NOMO-1 treated with DMSO at 0.1 percent for 48 hours (cell line): ENCODE data around the gene CARD14.
"Not testable (repeated sequence)": the region's sequence is repeated elsewhere in the genome, so short reads cannot be mapped to it uniquely, and the experiment has no call there.

Experiments
- DNase-seq: peaks from one replicate; lab custom pipeline; 2025; ENCODE audit not compliant: unreplicated experiment; lab: John Stamatoyannopoulos, UW

The CARD14 gene

GRCh38 chr17:80147035-80147822 lies 22.6 kb upstream of the CARD14 start, which contains the start of gene EIF4A3:
Gene EIF4A3 (minus strand): TSS chr17:80147128. CDS start chr17:80146961, 167 bp downstream.
- DNase-seq, result peak; percentile 98

- no peak for DNase-seq
These were observed 18.5 kb upstream of the CARD14 start for GRCh38 chr17:80151333-80151732.

GRCh38 chr17:80152081-80152702 lies 17.6 kb upstream of the CARD14 start:
- DNase-seq, result peak; percentile 67

GRCh38 chr17:80153004-80153403 lies 16.8 kb upstream of the CARD14 start:
- DNase-seq, result no peak

GRCh38 chr17:80154166-80154565 lies 15.7 kb upstream of the CARD14 start:
- no peak for DNase-seq

- DNase-seq, result not testable (repeated sequence)
These were observed 14.2 kb upstream of the CARD14 start for GRCh38 chr17:80155600-80155999.

GRCh38 chr17:80158846-80159245 lies 11.0 kb upstream of the CARD14 start:
- no peak for DNase-seq

- no peak for DNase-seq
These were observed 9.3 kb upstream of the CARD14 start for GRCh38 chr17:80160536-80160935.

- peak; percentile 28 for DNase-seq
These were observed 6.5 kb upstream of the CARD14 start for GRCh38 chr17:80163336-80163735.

- DNase-seq, result no peak
These were observed 5.6 kb upstream of the CARD14 start for GRCh38 chr17:80164185-80164584.

GRCh38 chr17:80166446-80166845 lies 3.4 kb upstream of the CARD14 start:
- no peak for DNase-seq

- DNase-seq, result no peak
These were observed 1.5 kb upstream of the CARD14 start for GRCh38 chr17:80168371-80168770.

GRCh38 chr17:80169107-80169506 lies 723 bp upstream of the CARD14 start:
- DNase-seq, result no peak

GRCh38 chr17:80171681-80172080 lies 1.9 kb downstream of the CARD14 start:
- DNase-seq, result no peak

- DNase-seq, result no peak
These were observed 3.3 kb downstream of the CARD14 start for GRCh38 chr17:80173126-80173525.

- DNase-seq, result no peak
These were observed 4.1 kb downstream of the CARD14 start for GRCh38 chr17:80173916-80174315.

- no peak for DNase-seq
These were observed 6.9 kb downstream of the CARD14 start for GRCh38 chr17:80176757-80177156.

GRCh38 chr17:80177986-80178595 lies 8.3 kb downstream of the CARD14 start:
- DNase-seq, result no peak

GRCh38 chr17:80180192-80180591 lies 10.4 kb downstream of the CARD14 start:
- DNase-seq, result no peak

GRCh38 chr17:80181431-80181830 lies 11.6 kb downstream of the CARD14 start:
- no peak for DNase-seq

GRCh38 chr17:80182118-80182844 lies 12.5 kb downstream of the CARD14 start:
- DNase-seq, result no peak
